ENCODE results near the gene OR4K15. TPM values are rescaled to one million over a fixed set of nuclear protein-coding genes. Genes with fewer than 3 reads are reported as not detected.

OR4K15 gene
- total and polyA plus RNA-seq, 2 of the 13 experiments (the other 11 are each of a cell fraction or from before 2014, with no cell fraction given) = not detected

DNA sequence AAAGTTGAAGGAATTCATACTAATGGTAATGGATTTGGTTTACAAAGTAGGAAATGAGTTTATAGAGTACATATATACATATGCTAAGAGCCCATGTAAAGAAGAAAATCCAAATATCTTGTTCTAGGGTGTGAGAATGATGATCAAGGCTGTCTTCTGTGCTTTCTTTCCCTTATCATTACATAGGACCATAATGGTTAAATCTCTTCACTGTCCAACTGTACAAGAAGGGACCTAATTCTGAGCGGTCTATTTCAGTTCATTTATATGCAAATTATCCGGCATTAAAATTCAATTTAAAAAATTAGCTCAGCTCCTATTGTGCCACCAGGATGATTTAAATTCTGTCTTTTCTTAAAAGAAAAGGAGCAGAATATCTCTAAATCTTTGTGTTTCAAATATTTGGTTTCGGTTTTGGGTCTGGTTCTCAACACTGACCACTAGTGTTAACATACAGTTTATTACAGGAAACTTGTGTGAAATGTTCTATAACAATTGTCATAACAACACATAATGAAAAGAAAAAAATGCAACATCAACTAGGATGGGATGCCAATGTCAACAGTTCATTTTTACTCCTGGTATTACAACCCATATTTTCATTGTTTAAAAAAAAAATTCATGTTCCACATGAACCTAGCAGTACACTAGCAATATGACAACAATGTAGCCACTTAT, 27.8 kb upstream of the OR4K15 start (continued):
- no peak for TF ChIP-seq ZNF562 (CRISPR knock-in tag; IDR thresholded peaks at IDR 0.05; ENCODE audit: borderline replicate concordance)

DNA sequence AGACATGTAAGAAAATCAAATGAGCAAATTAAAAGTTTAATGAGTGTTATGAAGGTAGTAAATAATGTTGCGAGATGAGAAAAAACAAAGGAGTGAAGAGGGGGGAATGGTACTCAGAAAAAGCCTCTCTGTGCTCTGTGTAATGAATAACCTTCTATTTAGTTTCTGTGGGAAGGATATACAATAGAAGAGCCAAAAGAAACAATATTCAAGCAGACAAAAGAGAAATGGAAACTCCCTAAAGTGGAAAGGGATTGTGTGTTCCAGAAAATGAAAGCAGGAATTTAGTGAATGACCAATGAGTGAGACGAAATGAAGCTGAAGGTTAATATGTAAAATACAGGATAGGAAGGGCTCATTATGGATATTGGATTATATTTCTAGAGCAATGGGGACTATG, 26.2 kb upstream of the OR4K15 start:
- Histone ChIP-seq H3K4me2 (ENCODE audit: low read depth, low read length) (no peak overlapping the region), H3K27me3 (ENCODE audit: control insufficient read depth in 1 of 2, insufficient read depth in 2 of 2, low read length in 2 of 2) (no peaks in the 10 kb centered on the region), H3K36me3 (replicated peaks in 1 of 2; ENCODE audit: control insufficient read depth in 1 of 2, insufficient read depth in 2 of 2, low read length in 2 of 2) (no peaks in the 10 kb centered on the region), H3K79me2 (ENCODE audit: insufficient read depth, low read length) (no peaks in the 10 kb centered on the region), H4K20me1 (ENCODE audit: insufficient read depth, low read length) (no peaks in the 10 kb centered on the region), H3K9ac (ENCODE audit: insufficient read depth, low read depth, low read length) (no peak overlapping the region), H3K27ac (ENCODE audit: extremely low read length, insufficient read depth, low read length) (no peak overlapping the region), H2AFZ (ENCODE audit: low read length) (no peak overlapping the region), H3K4me1 (ENCODE audit: insufficient read depth, low read length) (no peaks in the 10 kb centered on the region), H3K4me3 (replicated peaks in 1 of 3; ENCODE audit: insufficient read depth in 1 of 3, low read depth in 2 of 3, low read length in 3 of 3) (no peak overlapping the region), H3K9me3 (ENCODE audit: low read length) (no peaks in the 10 kb centered on the region)
- WGBS (ENCODE audit: low lambda C conversion rate) = 15% methylated on average over 2 of the region's 2 CpGs
- no TSS peak for BruUV-seq (replicated peaks)
- no peak for DNase-seq (ENCODE audit: low spot score)
- in situ Hi-C loops (cut with HindIII; ENCODE audit: extremely low pct_ligation_motif_present, low pct_unique_long_range_greater_than_20kb) (no loop called here), intact Hi-C loops (cut with micrococcal nuclease; ENCODE audit: unreplicated experiment) (no loop called here)
- no peak for ATAC-seq
- FAIRE-seq = no peak
- ChIA-PET POLR2A (no interaction called here), CTCF (ENCODE audit: low intra/inter-chr PET ratio, low total read pairs) (no interaction called here)
- TF ChIP-seq, protein P1, sequence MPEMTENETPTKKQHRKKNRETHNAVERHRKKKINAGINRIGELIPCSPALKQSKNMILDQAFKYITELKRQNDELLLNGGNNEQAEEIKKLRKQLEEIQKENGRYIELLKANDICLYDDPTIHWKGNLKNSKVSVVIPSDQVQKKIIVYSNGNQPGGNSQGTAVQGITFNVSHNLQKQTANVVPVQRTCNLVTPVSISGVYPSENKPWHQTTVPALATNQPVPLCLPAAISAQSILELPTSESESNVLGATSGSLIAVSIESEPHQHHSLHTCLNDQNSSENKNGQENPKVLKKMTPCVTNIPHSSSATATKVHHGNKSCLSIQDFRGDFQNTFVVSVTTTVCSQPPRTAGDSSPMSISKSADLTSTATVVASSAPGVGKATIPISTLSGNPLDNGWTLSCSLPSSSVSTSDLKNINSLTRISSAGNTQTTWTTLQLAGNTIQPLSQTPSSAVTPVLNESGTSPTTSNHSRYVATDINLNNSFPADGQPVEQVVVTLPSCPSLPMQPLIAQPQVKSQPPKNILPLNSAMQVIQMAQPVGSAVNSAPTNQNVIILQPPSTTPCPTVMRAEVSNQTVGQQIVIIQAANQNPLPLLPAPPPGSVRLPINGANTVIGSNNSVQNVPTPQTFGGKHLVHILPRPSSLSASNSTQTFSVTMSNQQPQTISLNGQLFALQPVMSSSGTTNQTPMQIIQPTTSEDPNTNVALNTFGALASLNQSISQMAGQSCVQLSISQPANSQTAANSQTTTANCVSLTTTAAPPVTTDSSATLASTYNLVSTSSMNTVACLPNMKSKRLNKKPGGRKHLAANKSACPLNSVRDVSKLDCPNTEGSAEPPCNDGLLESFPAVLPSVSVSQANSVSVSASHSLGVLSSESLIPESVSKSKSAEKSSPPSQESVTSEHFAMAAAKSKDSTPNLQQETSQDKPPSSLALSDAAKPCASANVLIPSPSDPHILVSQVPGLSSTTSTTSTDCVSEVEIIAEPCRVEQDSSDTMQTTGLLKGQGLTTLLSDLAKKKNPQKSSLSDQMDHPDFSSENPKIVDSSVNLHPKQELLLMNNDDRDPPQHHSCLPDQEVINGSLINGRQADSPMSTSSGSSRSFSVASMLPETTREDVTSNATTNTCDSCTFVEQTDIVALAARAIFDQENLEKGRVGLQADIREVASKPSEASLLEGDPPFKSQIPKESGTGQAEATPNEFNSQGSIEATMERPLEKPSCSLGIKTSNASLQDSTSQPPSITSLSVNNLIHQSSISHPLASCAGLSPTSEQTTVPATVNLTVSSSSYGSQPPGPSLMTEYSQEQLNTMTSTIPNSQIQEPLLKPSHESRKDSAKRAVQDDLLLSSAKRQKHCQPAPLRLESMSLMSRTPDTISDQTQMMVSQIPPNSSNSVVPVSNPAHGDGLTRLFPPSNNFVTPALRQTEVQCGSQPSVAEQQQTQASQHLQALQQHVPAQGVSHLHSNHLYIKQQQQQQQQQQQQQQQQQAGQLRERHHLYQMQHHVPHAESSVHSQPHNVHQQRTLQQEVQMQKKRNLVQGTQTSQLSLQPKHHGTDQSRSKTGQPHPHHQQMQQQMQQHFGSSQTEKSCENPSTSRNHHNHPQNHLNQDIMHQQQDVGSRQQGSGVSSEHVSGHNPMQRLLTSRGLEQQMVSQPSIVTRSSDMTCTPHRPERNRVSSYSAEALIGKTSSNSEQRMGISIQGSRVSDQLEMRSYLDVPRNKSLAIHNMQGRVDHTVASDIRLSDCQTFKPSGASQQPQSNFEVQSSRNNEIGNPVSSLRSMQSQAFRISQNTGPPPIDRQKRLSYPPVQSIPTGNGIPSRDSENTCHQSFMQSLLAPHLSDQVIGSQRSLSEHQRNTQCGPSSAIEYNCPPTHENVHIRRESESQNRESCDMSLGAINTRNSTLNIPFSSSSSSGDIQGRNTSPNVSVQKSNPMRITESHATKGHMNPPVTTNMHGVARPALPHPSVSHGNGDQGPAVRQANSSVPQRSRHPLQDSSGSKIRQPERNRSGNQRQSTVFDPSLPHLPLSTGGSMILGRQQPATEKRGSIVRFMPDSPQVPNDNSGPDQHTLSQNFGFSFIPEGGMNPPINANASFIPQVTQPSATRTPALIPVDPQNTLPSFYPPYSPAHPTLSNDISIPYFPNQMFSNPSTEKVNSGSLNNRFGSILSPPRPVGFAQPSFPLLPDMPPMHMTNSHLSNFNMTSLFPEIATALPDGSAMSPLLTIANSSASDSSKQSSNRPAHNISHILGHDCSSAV (CRISPR knock-in tag; IDR thresholded peaks at IDR 0.05; ENCODE audit: borderline replicate concordance) = no peak
- no peak for TF ChIP-seq ZNF75D (CRISPR knock-in tag; IDR thresholded peaks at IDR 0.05; ENCODE audit: borderline replicate concordance)
- TF ChIP-seq ZSCAN30 (CRISPR knock-in tag; IDR thresholded peaks at IDR 0.05) = no peak
- TF ChIP-seq TBL1XR1 (IDR thresholded peaks at IDR 0.05; ENCODE audit: borderline replicate concordance, low read length, partially characterized antibody) = no peak
- TF ChIP-seq ZNF143 (CRISPR knock-in tag; IDR thresholded peaks at IDR 0.05) = no peak
- TF ChIP-seq LCORL (IDR thresholded peaks at IDR 0.05) = no peak
- no peak for TF ChIP-seq LCORL (CRISPR knock-in tag; IDR thresholded peaks at IDR 0.05)
- TF ChIP-seq KDM5B (CRISPR knock-in tag; IDR thresholded peaks at IDR 0.05; ENCODE audit: borderline replicate concordance) = no peak
- TF ChIP-seq NFYC (CRISPR knock-in tag; IDR thresholded peaks at IDR 0.05) = no peak
- TF ChIP-seq ATF7-NPFF (CRISPR knock-in tag; IDR thresholded peaks at IDR 0.05; ENCODE audit: low read depth) = no peak
- TF ChIP-seq, protein P2, sequence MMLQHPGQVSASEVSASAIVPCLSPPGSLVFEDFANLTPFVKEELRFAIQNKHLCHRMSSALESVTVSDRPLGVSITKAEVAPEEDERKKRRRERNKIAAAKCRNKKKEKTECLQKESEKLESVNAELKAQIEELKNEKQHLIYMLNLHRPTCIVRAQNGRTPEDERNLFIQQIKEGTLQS (CRISPR knock-in tag; IDR thresholded peaks at IDR 0.05) = no peak
- no peak for TF ChIP-seq ZNF33B (CRISPR knock-in tag; IDR thresholded peaks at IDR 0.05)
- no peak for TF ChIP-seq ZNF343 (CRISPR knock-in tag; IDR thresholded peaks at IDR 0.05)
- no peak for TF ChIP-seq STAG1 (CRISPR knock-in tag; IDR thresholded peaks at IDR 0.05)
- TF ChIP-seq SMARCE1 (IDR thresholded peaks at IDR 0.05; ENCODE audit: borderline replicate concordance) = no peak
- TF ChIP-seq NFE2L1 (CRISPR knock-in tag; IDR thresholded peaks at IDR 0.05; ENCODE audit: borderline replicate concordance) = no peak

Measured in HepG2 (cell line).